Astrocyte (in vitro differentiated cells and primary cell): Measurements from ENCODE around the gene CLCN7. TPM values are rescaled to one million over a fixed set of nuclear protein-coding genes. Genes with fewer than 3 reads are reported as not detected.

Experiments
- DNase-seq: peaks from one replicate; pipeline ENCODE4 v3.0.0-alpha.2; 2010; ENCODE audit warnings: low read depth
- FAIRE-seq: peaks from 2 replicates; lab custom pipeline; 2011; peaks lifted over from hg19 to GRCh38; lab: Jason Lieb, UNC
- H2AFZ ChIP-seq: 2 replicates; pipeline ENCODE4 v1.6.0; 2012; ENCODE audit warnings: low read depth, low read length, inconsistent platforms
- H3K27ac ChIP-seq: 2 replicates; pipeline ENCODE4 v1.5.1; 2011; ENCODE audit warnings: low read depth, low read length, inconsistent platforms
- H3K27me3 ChIP-seq: 2 replicates; pipeline ENCODE4 v1.6.0; 2011; ENCODE audit warnings: low read length, inconsistent platforms; ENCODE audit not compliant: insufficient read depth
- H3K36me3 ChIP-seq: 2 replicates; pipeline ENCODE4 v1.5.1; 2011; ENCODE audit warnings: low read length, inconsistent platforms; ENCODE audit not compliant: insufficient read depth
- H3K4me1 ChIP-seq: 2 replicates; pipeline ENCODE4 v1.5.1; 2011; ENCODE audit warnings: low read length, inconsistent platforms; ENCODE audit not compliant: insufficient read depth
- H3K4me2 ChIP-seq: 2 replicates; pipeline ENCODE4 v1.6.0; 2012; ENCODE audit warnings: low read length, inconsistent platforms
- H3K4me3 ChIP-seq: 2 replicates; pipeline ENCODE4 v1.5.1; 2011; ENCODE audit warnings: low read depth, mild to moderate bottlenecking, low read length, inconsistent platforms; ENCODE audit not compliant: insufficient read depth
- H3K79me2 ChIP-seq: 2 replicates; pipeline ENCODE4 v1.6.0; 2012; ENCODE audit warnings: mild to moderate bottlenecking, low read length, inconsistent platforms; ENCODE audit not compliant: insufficient read depth
- H3K9ac ChIP-seq: 2 replicates; pipeline ENCODE4 v1.6.0; 2012; ENCODE audit warnings: mild to moderate bottlenecking, low read length, inconsistent platforms
- H3K9me3 ChIP-seq: 2 replicates; pipeline ENCODE4 v1.5.1; 2012; ENCODE audit warnings: low read depth, mild to moderate bottlenecking, low read length, inconsistent platforms; ENCODE audit not compliant: insufficient read depth
- H4K20me1 ChIP-seq: 2 replicates; pipeline ENCODE4 v1.6.0; 2012; ENCODE audit warnings: low read length, inconsistent platforms; ENCODE audit not compliant: insufficient read depth
- H3K27ac Mint-ChIP-seq: one replicate; pipeline ENCODE4 v1.8.0; 2021; ENCODE audit warnings: mild to moderate bottlenecking, mixed read lengths; ENCODE audit not compliant: unreplicated experiment
- H3K27me3 Mint-ChIP-seq: one replicate; pipeline ENCODE4 v1.8.0; 2021; ENCODE audit warnings: low read depth, mixed read lengths; ENCODE audit not compliant: unreplicated experiment
- H3K36me3 Mint-ChIP-seq: one replicate; pipeline ENCODE4 v1.8.0; 2021; ENCODE audit warnings: low read depth, mixed read lengths; ENCODE audit not compliant: unreplicated experiment
- H3K4me1 Mint-ChIP-seq: one replicate; pipeline ENCODE4 v1.8.0; 2021; ENCODE audit warnings: low read depth, mixed read lengths; ENCODE audit not compliant: unreplicated experiment
- H3K4me3 Mint-ChIP-seq: one replicate; pipeline ENCODE4 v1.8.0; 2021; ENCODE audit warnings: mild to moderate bottlenecking, moderate library complexity, mixed read lengths; ENCODE audit not compliant: unreplicated experiment
- H3K9me3 Mint-ChIP-seq: one replicate; pipeline ENCODE4 v1.8.0; 2021; ENCODE audit warnings: mild to moderate bottlenecking, mixed read lengths; ENCODE audit not compliant: unreplicated experiment
- EZH2 ChIP-seq: IDR thresholded peaks from 2 replicates; pipeline ENCODE4 v1.6.1; 2012; ENCODE audit warnings: mild to moderate bottlenecking, low read length, inconsistent platforms; ENCODE audit not compliant: insufficient read depth
- total RNA-seq: library from RNA; stranded (reverse); gene quantifications from 2 replicates; pipeline ENCODE4 v1.2.1, GENCODE V29; 2021
- TF ChIP-seq, protein P1 (sequence below): IDR thresholded peaks from 2 replicates; pipeline ENCODE4 v1.5.1; 2011; ENCODE audit warnings: low read depth, mild to moderate bottlenecking, inconsistent platforms, low read length, moderate library complexity; ENCODE audit not compliant: insufficient read depth

CLCN7 gene
- total RNA-seq, 1 donor from 2014 or later: 66.7 TPM

DNA sequence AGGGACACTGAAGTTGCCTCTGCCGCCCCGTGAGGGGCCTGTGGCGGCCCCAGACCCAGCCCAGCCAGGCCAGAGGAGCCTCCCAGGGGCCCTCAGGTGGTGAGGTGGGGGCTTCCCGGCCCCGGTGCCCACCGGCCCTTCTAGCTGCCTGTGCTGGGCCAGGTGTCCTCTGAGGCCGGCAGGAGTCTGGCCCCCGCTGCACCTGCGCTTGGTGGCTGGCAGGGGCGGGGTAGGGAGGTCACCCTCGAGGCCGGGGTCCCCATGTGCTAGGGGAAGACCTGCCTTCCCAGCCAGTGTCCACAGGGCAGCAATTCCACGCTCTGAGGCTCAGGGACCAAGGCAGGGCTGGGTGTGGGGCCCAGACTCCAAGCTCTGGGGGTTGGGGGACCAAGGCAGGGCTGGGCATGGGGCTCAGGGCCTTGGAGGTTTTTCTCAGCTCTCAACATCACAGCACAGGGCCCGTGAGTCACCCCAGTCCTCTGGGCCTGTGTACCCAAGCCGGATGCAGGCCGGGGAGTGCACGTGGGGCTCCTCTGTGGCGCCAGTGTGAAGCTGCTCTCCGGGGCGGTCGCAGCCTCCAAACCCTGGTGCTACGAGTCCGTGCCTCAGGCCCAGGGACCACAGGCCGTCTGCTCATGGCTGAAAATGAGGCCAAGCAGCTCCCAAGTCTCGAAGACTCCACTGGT, 29.2 kb downstream of the CLCN7 start:
- Histone ChIP-seq H2AFZ (no peak overlapping the region), H3K27me3 (no peaks in the 10 kb centered on the region), H3K4me2 (no peak overlapping the region), H3K4me1 (no peaks in the 10 kb centered on the region), H4K20me1 (no peaks in the 10 kb centered on the region), H3K79me2 (no peaks in the 10 kb centered on the region), H3K9ac (no peak overlapping the region), H3K27ac (no peak overlapping the region), H3K36me3 (no peaks in the 10 kb centered on the region), H3K9me3 (no peaks in the 10 kb centered on the region), H3K4me3 (no peak overlapping the region)
- Mint-ChIP-seq H3K9me3 (no peaks in the 10 kb centered on the region), H3K27ac (no peak overlapping the region), H3K4me3 (no peak overlapping the region), H3K4me1 (no peaks in the 10 kb centered on the region), H3K27me3 (peaks cover 2% of the 10 kb centered on the region), H3K36me3 (peaks cover 6% of the 10 kb centered on the region)
- DNase-seq (no peak), FAIRE-seq (no peak)
- no peak for TF ChIP-seq EZH2
- TF ChIP-seq, protein P1, sequence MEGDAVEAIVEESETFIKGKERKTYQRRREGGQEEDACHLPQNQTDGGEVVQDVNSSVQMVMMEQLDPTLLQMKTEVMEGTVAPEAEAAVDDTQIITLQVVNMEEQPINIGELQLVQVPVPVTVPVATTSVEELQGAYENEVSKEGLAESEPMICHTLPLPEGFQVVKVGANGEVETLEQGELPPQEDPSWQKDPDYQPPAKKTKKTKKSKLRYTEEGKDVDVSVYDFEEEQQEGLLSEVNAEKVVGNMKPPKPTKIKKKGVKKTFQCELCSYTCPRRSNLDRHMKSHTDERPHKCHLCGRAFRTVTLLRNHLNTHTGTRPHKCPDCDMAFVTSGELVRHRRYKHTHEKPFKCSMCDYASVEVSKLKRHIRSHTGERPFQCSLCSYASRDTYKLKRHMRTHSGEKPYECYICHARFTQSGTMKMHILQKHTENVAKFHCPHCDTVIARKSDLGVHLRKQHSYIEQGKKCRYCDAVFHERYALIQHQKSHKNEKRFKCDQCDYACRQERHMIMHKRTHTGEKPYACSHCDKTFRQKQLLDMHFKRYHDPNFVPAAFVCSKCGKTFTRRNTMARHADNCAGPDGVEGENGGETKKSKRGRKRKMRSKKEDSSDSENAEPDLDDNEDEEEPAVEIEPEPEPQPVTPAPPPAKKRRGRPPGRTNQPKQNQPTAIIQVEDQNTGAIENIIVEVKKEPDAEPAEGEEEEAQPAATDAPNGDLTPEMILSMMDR: no peak

DNA sequence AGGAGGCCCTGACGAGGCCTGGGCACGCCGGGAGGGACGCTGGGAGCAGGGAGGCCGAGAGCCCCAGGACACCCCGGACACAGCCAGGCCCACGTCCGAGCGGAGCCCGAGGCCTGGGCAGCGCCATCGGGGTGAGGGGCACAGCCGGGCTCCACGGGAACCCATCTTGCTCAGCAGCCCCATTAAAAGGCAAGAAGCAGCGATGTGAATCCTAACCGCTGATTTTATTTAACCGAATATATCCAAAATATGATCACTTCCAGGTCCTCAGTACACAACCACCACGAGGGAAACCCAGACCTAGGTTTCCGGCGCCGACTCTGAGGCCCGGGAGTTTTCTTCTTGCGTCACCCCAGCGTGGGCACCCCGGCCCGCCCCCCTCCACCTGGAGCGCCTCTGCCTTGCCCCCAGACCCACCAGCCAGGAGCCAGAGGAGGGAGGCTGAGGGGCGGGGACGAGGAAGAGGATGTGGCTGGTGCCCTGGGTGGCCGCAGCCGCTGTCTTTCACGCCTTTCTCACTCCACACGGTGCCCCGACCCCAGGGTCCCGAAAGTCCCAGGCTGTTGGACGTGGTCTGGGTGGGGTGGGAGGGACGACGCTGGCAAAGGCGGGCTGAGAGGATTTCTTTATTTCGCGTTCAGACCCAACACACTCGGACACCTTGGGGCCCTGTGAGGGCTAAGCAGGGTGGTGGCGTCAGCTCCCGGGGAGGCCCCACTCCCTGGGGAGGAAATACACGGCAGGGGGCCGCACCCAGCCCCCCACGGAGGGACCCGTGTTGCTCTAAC, 29.9 kb downstream of the CLCN7 start:
- Histone ChIP-seq H3K27ac (no peak overlapping the region), H2AFZ (no peak overlapping the region), H3K9me3 (no peaks in the 10 kb centered on the region), H3K4me2 (no peak overlapping the region), H4K20me1 (no peaks in the 10 kb centered on the region), H3K27me3 (no peaks in the 10 kb centered on the region), H3K36me3 (no peaks in the 10 kb centered on the region), H3K9ac (no peak overlapping the region), H3K79me2 (no peaks in the 10 kb centered on the region), H3K4me3 (no peak overlapping the region), H3K4me1 (no peaks in the 10 kb centered on the region)
- TF ChIP-seq EZH2: no peak
- TF ChIP-seq, protein P1: no peak
- no peak for DNase-seq
- peaks cover 6% of the 10 kb centered on the region for H3K36me3 Mint-ChIP-seq
- no peak overlapping the region for H3K4me3 Mint-ChIP-seq
- H3K4me1 Mint-ChIP-seq: no peaks in the 10 kb centered on the region
- peaks cover 2% of the 10 kb centered on the region for H3K27me3 Mint-ChIP-seq
- no peak for FAIRE-seq
- H3K27ac Mint-ChIP-seq: no peak overlapping the region
- H3K9me3 Mint-ChIP-seq: no peaks in the 10 kb centered on the region
